HEK293 (cell line): ENCODE measurements around the gene SETD2.

ENCODE experiments used
- MZF1 ChIP-seq: fragments of 450-650 bp; formaldehyde crosslinking; IDR thresholded peaks from 2 replicates; pipeline ENCODE4 v1.5.1; 2017; ENCODE audit warnings: missing biosample characterization, missing genetic modification characterization, borderline replicate concordance
- PRDM10 ChIP-seq: fragments of 450-650 bp; formaldehyde crosslinking; IDR thresholded peaks from 2 replicates; pipeline ENCODE4 v1.5.1; 2016; ENCODE audit warnings: missing biosample characterization, missing genetic modification characterization
- ZBTB10 ChIP-seq: fragments of 450-650 bp; formaldehyde crosslinking; IDR thresholded peaks from 2 replicates; pipeline ENCODE4 v1.5.1; 2016; ENCODE audit warnings: missing biosample characterization, missing genetic modification characterization
- ZNF18 ChIP-seq: fragments of 450-650 bp; formaldehyde crosslinking; IDR thresholded peaks from 2 replicates; pipeline ENCODE4 v1.5.1; 2016; ENCODE audit warnings: missing biosample characterization, missing genetic modification characterization
- ZNF274 ChIP-seq, 2 experiments: fragments of 200-500 bp in 1 of 2; fragments of 450-650 bp in 1 of 2; sonication (Bioruptor generic) in 1 of 2; formaldehyde crosslinking in 1 of 2; IDR thresholded peaks; 2 replicates each; pipeline versions ENCODE4 v1.5.1 to v1.6.1; 2014 to 2016; ENCODE audit warnings: borderline replicate concordance in 1 of 2, inconsistent platforms in 1 of 2, low read length in 1 of 2, missing biosample characterization in 1 of 2, missing genetic modification characterization in 1 of 2
- ZNF600 ChIP-seq: fragments of 450-650 bp; formaldehyde crosslinking; IDR thresholded peaks from 2 replicates; pipeline ENCODE4 v1.5.1; 2016; ENCODE audit warnings: missing biosample characterization, missing genetic modification characterization
- ZNF621 ChIP-seq: fragments of 450-650 bp; formaldehyde crosslinking; IDR thresholded peaks from 2 replicates; pipeline ENCODE4 v1.5.1; 2017; ENCODE audit warnings: missing biosample characterization, missing genetic modification characterization
- ZNF660 ChIP-seq: fragments of 450-650 bp; IDR thresholded peaks from 2 replicates; pipeline ENCODE4 v1.5.1; 2018; ENCODE audit warnings: missing biosample characterization, mild to moderate bottlenecking, missing genetic modification characterization
- TF ChIP-seq, protein P1 (sequence below): fragments of 450-650 bp; formaldehyde crosslinking; IDR thresholded peaks from 2 replicates; pipeline ENCODE4 v1.5.1; 2016; ENCODE audit warnings: missing biosample characterization, missing genetic modification characterization
- TF ChIP-seq, protein P2 (sequence below): fragments of 450-650 bp; formaldehyde crosslinking; IDR thresholded peaks from 2 replicates; pipeline ENCODE4 v1.5.1; 2016; ENCODE audit warnings: missing biosample characterization, missing genetic modification characterization

- TF ChIP-seq ZBTB10, result no peak
- no peak for TF ChIP-seq ZNF600
- TF ChIP-seq, protein P1, sequence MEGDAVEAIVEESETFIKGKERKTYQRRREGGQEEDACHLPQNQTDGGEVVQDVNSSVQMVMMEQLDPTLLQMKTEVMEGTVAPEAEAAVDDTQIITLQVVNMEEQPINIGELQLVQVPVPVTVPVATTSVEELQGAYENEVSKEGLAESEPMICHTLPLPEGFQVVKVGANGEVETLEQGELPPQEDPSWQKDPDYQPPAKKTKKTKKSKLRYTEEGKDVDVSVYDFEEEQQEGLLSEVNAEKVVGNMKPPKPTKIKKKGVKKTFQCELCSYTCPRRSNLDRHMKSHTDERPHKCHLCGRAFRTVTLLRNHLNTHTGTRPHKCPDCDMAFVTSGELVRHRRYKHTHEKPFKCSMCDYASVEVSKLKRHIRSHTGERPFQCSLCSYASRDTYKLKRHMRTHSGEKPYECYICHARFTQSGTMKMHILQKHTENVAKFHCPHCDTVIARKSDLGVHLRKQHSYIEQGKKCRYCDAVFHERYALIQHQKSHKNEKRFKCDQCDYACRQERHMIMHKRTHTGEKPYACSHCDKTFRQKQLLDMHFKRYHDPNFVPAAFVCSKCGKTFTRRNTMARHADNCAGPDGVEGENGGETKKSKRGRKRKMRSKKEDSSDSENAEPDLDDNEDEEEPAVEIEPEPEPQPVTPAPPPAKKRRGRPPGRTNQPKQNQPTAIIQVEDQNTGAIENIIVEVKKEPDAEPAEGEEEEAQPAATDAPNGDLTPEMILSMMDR, result no peak
- no peak for TF ChIP-seq ZNF621
- TF ChIP-seq PRDM10 (tag by site-specific recombination), result no peak
- no peak for TF ChIP-seq ZNF274 (IDR thresholded peaks at IDR 0.05; ENCODE audit: low read length)
- no peak for TF ChIP-seq ZNF274 (tag by site-specific recombination; IDR thresholded peaks at IDR 0.05; ENCODE audit: borderline replicate concordance)
- TF ChIP-seq ZNF18 (tag by site-specific recombination), result no peak
- TF ChIP-seq ZNF660 (tag by site-specific recombination), result no peak
- TF ChIP-seq, protein P2, sequence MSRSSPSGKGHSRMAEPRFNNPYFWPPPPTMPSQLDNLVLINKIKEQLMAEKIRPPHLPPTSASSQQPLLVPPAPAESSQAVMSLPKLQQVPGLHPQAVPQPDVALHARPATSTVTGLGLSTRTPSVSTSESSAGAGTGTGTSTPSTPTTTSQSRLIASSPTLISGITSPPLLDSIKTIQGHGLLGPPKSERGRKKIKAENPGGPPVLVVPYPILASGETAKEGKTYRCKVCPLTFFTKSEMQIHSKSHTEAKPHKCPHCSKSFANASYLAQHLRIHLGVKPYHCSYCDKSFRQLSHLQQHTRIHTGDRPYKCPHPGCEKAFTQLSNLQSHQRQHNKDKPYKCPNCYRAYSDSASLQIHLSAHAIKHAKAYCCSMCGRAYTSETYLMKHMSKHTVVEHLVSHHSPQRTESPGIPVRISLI (tag by site-specific recombination), result no peak
- no peak for TF ChIP-seq MZF1
These were observed 33.4 kb upstream of the SETD2 start for GRCh38 chr3:47197287-47197686.
